Epidermal melanocyte (primary cell): ENCODE data around the gene PLEKHD1.
A peak's percentile ranks its signal among the peaks of the same experiment; 100 is the strongest.

Source experiments
- DNase-seq: peaks from one replicate; pipeline ENCODE4 v3.0.0; 2011; ENCODE audit warnings: low spot score; ENCODE audit not compliant: insufficient read length

The PLEKHD1 gene

GRCh38 chr14:69518289-69519101 is 34.0 kb downstream of the PLEKHD1 start:
- no peak for DNase-seq

GRCh38 chr14:69519204-69520100 is 34.9 kb downstream of the PLEKHD1 start:
- no peak for DNase-seq

GRCh38 chr14:69522026-69522425 is 37.5 kb downstream of the PLEKHD1 start:
- no peak for DNase-seq

- DNase-seq, result no peak
These were observed 41.4 kb downstream of the PLEKHD1 start for GRCh38 chr14:69525896-69526295.

- no peak for DNase-seq
These were observed 43.1 kb downstream of the PLEKHD1 start for GRCh38 chr14:69527635-69528034.

- DNase-seq, result no peak
These were observed 43.6 kb downstream of the PLEKHD1 start for GRCh38 chr14:69528143-69528542.

GRCh38 chr14:69528930-69529329 is 44.4 kb downstream of the PLEKHD1 start:
- DNase-seq, result no peak

- no peak for DNase-seq
These were observed 45.0 kb downstream of the PLEKHD1 start for GRCh38 chr14:69529563-69529962.

GRCh38 chr14:69530095-69530494 is 45.6 kb downstream of the PLEKHD1 start:
- DNase-seq, result no peak

- no peak for DNase-seq
These were observed 46.6 kb downstream of the PLEKHD1 start for GRCh38 chr14:69531135-69531534.

GRCh38 chr14:69532561-69533340 is 48.2 kb downstream of the PLEKHD1 start:
- no peak for DNase-seq

GRCh38 chr14:69535230-69535848 is 50.8 kb downstream of the PLEKHD1 start:
- peak; percentile 68 for DNase-seq

GRCh38 chr14:69536971-69537370 is 52.4 kb downstream of the PLEKHD1 start:
- DNase-seq, result no peak

GRCh38 chr14:69537900-69538299 is 53.4 kb downstream of the PLEKHD1 start:
- DNase-seq, result no peak

GRCh38 chr14:69538766-69539165 is 54.2 kb downstream of the PLEKHD1 start:
- no peak for DNase-seq

- DNase-seq, result no peak
These were observed 55.3 kb downstream of the PLEKHD1 start for GRCh38 chr14:69539631-69540410.

GRCh38 chr14:69540654-69541335 is 56.3 kb downstream of the PLEKHD1 start:
- no peak for DNase-seq

GRCh38 chr14:69542311-69542710 is 57.8 kb downstream of the PLEKHD1 start:
- DNase-seq, result no peak

- no peak for DNase-seq
These were observed 59.0 kb downstream of the PLEKHD1 start for GRCh38 chr14:69543341-69544115.
